ENCODE measurements around the gene TBCCD1.
A peak's percentile ranks its signal among the peaks of the same experiment; 100 is the strongest.

TBCCD1 gene

GRCh38 chr3:186567072-186567921 lies at the start of gene TBCCD1:
Gene TBCCD1 (minus strand): TSS chr3:186567339. CDS start chr3:186564329, 3,010 bp downstream.
- DNase-seq (ENCODE audit: low read depth) = peak; percentile 95

GRCh38 chr3:186616299-186616617 lies 49.1 kb upstream of the TBCCD1 start:
- no peak for DNase-seq (ENCODE audit: low read depth)

GRCh38 chr3:186614597-186615483 lies 47.7 kb upstream of the TBCCD1 start:
- peak; percentile 57 for DNase-seq (ENCODE audit: low read depth)

GRCh38 chr3:186614266-186614596 lies 47.1 kb upstream of the TBCCD1 start:
- DNase-seq (ENCODE audit: low read depth) = no peak

- DNase-seq (ENCODE audit: low read depth) = no peak
These were observed 46.6 kb upstream of the TBCCD1 start for GRCh38 chr3:186613637-186614265.

GRCh38 chr3:186612721-186613636 lies 45.8 kb upstream of the TBCCD1 start, which contains the start of gene AHSG:
Gene AHSG (plus strand): TSS chr3:186613060. CDS start chr3:186613142, 82 bp downstream.
- DNase-seq (ENCODE audit: low read depth) = no peak

- DNase-seq (ENCODE audit: low read depth) = no peak
These were observed 44.9 kb upstream of the TBCCD1 start for GRCh38 chr3:186612065-186612464.

GRCh38 chr3:186609247-186609868 lies 42.2 kb upstream of the TBCCD1 start:
- no peak for DNase-seq (ENCODE audit: low read depth)

GRCh38 chr3:186608624-186609215 lies 41.6 kb upstream of the TBCCD1 start:
- DNase-seq (ENCODE audit: low read depth) = no peak

GRCh38 chr3:186605561-186606545 lies 38.7 kb upstream of the TBCCD1 start:
- DNase-seq (ENCODE audit: low read depth) = no peak

GRCh38 chr3:186605078-186605477 lies 37.9 kb upstream of the TBCCD1 start:
- DNase-seq (ENCODE audit: low read depth) = no peak

- DNase-seq (ENCODE audit: low read depth) = no peak
These were observed 36.0 kb upstream of the TBCCD1 start for GRCh38 chr3:186603159-186603558.

- no peak for DNase-seq (ENCODE audit: low read depth)
These were observed 33.8 kb upstream of the TBCCD1 start for GRCh38 chr3:186600896-186601295.

GRCh38 chr3:186599785-186600166 lies 32.6 kb upstream of the TBCCD1 start:
- no peak for DNase-seq (ENCODE audit: low read depth)

- no peak for DNase-seq (ENCODE audit: low read depth)
These were observed 32.1 kb upstream of the TBCCD1 start for GRCh38 chr3:186599142-186599784.

GRCh38 chr3:186598794-186599141 lies 31.6 kb upstream of the TBCCD1 start:
- DNase-seq (ENCODE audit: low read depth) = no peak

- no peak for DNase-seq (ENCODE audit: low read depth)
These were observed 31.1 kb upstream of the TBCCD1 start for GRCh38 chr3:186598108-186598784.

GRCh38 chr3:186596568-186597287 lies 29.6 kb upstream of the TBCCD1 start:
- DNase-seq (ENCODE audit: low read depth) = no peak
